ENCODE results near the gene NUP205. TPM values are rescaled to one million over a fixed set of nuclear protein-coding genes. Genes with fewer than 3 reads are reported as not detected.

The NUP205 gene
- total RNA-seq, 1 experiment from 2014 or later = 86.7 TPM

DNA sequence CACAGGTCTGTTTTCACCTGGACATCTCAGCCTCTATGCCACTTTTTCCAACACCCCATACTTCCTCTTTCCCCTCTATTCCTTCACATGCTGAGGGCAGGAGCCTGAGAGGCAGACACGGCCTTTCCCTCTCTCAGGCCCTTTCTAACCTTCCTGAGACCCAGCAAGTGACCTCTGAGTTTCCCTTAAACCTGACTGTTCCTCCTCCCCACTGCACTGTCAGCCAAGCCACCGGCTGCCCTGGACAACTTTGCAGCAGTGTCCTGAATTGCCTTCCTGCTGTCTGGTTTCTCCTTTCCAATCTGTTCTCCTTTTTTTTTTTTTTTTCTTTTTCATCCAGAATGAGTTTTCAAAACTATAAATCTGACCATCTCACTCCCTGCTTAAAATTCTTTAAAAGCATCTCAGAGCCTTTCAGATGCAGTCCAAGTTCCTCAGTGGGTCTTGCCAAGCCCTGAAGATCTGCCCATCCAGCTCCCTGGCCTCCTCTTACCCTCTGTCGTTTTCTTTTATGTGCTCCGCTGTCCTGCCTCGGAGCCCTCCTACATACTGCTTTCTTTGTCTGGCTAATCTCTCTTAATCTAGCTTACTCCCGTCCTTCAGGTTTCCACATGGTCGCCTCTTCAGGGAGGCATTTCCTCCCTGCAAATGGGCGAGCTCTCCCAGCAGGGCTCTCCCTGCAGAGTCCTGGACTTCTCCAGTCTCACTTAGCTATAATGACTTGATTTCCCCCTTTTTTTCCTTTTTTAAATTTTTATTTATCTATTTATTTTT lies 139.7 kb downstream of the NUP205 start:
- Histone ChIP-seq H3K36me3 (ENCODE audit: low read depth, low read length) (no peaks in the 10 kb centered on the region), H3K27me3 (ENCODE audit: low read length) (no peaks in the 10 kb centered on the region), H3K9ac (ENCODE audit: low read length) (no peak overlapping the region), H3K4me3 (ENCODE audit: low read length) (no peak overlapping the region), H4K20me1 (ENCODE audit: low read length) (no peaks in the 10 kb centered on the region), H3K27ac (ENCODE audit: low read length) (no peak overlapping the region), H3K9me3 (ENCODE audit: low read length) (no peaks in the 10 kb centered on the region), H3K79me2 (ENCODE audit: low read length) (no peaks in the 10 kb centered on the region), H3K4me1 (ENCODE audit: insufficient read depth, low read length) (no peaks in the 10 kb centered on the region; the same call in 1 of the 2 replicates), H3K4me2 (ENCODE audit: low read length) (no peak overlapping the region), H3K9me2 (replicated peaks; ENCODE audit: low read length) (no peaks in the 10 kb centered on the region), H3F3A (ENCODE audit: low read length, unreplicated experiment) (no peaks in the 10 kb centered on the region), H2AFZ (ENCODE audit: low read length) (no peak overlapping the region)
- BruUV-seq (replicated peaks) = no TSS peak
- intact Hi-C loops (cut with micrococcal nuclease) = no loop called here
- CTCF ChIA-PET = no interaction called here
- DNase-seq = no peak
- TF ChIP-seq EZH2phosphoT487 (IDR thresholded peaks at IDR 0.05; ENCODE audit: borderline replicate concordance, low read length) (no peak), EZH2 (IDR thresholded peaks at IDR 0.05; ENCODE audit: low read length, unreplicated experiment) (no peak)
- TF ChIP-seq, protein P1, sequence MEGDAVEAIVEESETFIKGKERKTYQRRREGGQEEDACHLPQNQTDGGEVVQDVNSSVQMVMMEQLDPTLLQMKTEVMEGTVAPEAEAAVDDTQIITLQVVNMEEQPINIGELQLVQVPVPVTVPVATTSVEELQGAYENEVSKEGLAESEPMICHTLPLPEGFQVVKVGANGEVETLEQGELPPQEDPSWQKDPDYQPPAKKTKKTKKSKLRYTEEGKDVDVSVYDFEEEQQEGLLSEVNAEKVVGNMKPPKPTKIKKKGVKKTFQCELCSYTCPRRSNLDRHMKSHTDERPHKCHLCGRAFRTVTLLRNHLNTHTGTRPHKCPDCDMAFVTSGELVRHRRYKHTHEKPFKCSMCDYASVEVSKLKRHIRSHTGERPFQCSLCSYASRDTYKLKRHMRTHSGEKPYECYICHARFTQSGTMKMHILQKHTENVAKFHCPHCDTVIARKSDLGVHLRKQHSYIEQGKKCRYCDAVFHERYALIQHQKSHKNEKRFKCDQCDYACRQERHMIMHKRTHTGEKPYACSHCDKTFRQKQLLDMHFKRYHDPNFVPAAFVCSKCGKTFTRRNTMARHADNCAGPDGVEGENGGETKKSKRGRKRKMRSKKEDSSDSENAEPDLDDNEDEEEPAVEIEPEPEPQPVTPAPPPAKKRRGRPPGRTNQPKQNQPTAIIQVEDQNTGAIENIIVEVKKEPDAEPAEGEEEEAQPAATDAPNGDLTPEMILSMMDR (conservative IDR thresholded peaks at IDR 0.05; ENCODE audit: low read depth, low read length) = no peak
- no peak for ATAC-seq
- POLR2A ChIA-PET (ENCODE audit: unreplicated experiment) = no interaction called here

Other genes with a start within 250 kb of the NUP205 start
- gene CNOT4, start 47.8 kb upstream of the NUP205 start, total RNA-seq (2014; rRNA removed) = 8.4 and 9.7 TPM in 2 replicates
- gene STMP1, start 104.6 kb downstream of the NUP205 start, total RNA-seq (2014; rRNA removed) = 7.1 and 8.8 TPM in 2 replicates
- gene SLC13A4, start 170.3 kb downstream of the NUP205 start, total RNA-seq (2014; rRNA removed) = not detected in 2 replicates
- gene FAM180A, start 190.9 kb downstream of the NUP205 start, total RNA-seq (2014; rRNA removed) = not detected in 2 replicates